ENCODE results near the gene LYRM4. TPM values are rescaled to one million over a fixed set of nuclear protein-coding genes. Genes with fewer than 3 reads are reported as not detected.
A peak's percentile ranks its signal among the peaks of the same experiment; 100 is the strongest.

Gene LYRM4
- total RNA-seq, 1 experiment from 2014 or later: 36.1 TPM

DNA sequence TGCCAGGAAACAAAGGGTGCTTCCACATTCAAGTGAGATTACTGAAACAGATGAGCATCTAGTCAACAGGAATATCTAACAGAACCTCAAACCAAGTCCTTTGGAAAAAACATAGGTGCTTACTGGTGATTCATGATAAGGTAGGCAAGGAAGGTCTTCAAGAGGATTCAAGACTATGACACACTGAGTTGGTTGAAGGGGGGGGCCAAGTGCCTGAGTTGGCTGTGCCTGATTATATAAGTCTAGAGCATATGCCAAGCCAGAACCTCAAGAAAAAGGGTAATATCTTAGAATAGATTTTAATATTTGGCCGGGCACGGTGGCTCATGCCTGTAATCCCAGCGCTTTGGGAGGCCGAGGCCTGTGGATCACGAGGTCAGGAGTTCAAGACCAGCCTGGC lies 63.7 kb downstream of the LYRM4 start:
- ChIA-PET CTCF (interaction anchor here (0.5 kb wide), 1 partner anchor 61 kb away, joined by 3 read pairs; no protein-coding TSS in a partner anchor), POLR2A (no interaction called here)
- no peaks in the 10 kb centered on the region for H3K9me3 Mint-ChIP-seq (ENCODE audit: unreplicated experiment)

GRCh38 chr6:5192135-5192794 lies 68.5 kb downstream of the LYRM4 start:
- no peak for TF ChIP-seq CTCF (IDR thresholded peaks at IDR 0.05; ENCODE audit: unreplicated experiment)
- Mint-ChIP-seq H3K9me3 (ENCODE audit: unreplicated experiment) (no peaks in the 10 kb centered on the region), H3K27ac (ENCODE audit: low read depth, unreplicated experiment) (no peak overlapping the region), H3K4me1 (ENCODE audit: insufficient read depth, unreplicated experiment) (peaks cover 12% of the 10 kb centered on the region), H3K4me3 (ENCODE audit: unreplicated experiment) (no peak overlapping the region), H3K27me3 (ENCODE audit: insufficient read depth, unreplicated experiment) (no peaks in the 10 kb centered on the region), H3K36me3 (ENCODE audit: insufficient read depth, unreplicated experiment) (peaks cover 6% of the 10 kb centered on the region)
- no peak for DNase-seq (ENCODE audit: unreplicated experiment)
- BruUV-seq (replicated peaks): no TSS peak
- POLR2A ChIA-PET: interaction anchor here (0.9 kb wide), 1 partner anchor 79 kb away, joined by 3 read pairs; no protein-coding TSS in a partner anchor
- intact Hi-C loops (cut with micrococcal nuclease): no loop called here
- CTCF ChIA-PET: interaction anchor here (0.6 to 0.7 kb wide), 2 partner anchors 111 to 403 kb away, joined by 3 read pairs; no protein-coding TSS in a partner anchor

More for the DNA sequence above, 63.7 kb downstream of the LYRM4 start:
- Mint-ChIP-seq H3K36me3 (ENCODE audit: insufficient read depth, unreplicated experiment) (no peaks in the 10 kb centered on the region), H3K4me1 (ENCODE audit: insufficient read depth, unreplicated experiment) (no peaks in the 10 kb centered on the region), H3K4me3 (ENCODE audit: unreplicated experiment) (no peak overlapping the region), H3K27ac (ENCODE audit: low read depth, unreplicated experiment) (no peak overlapping the region), H3K27me3 (ENCODE audit: insufficient read depth, unreplicated experiment) (no peaks in the 10 kb centered on the region)
- intact Hi-C loops (cut with micrococcal nuclease): no loop called here
- TF ChIP-seq CTCF (IDR thresholded peaks at IDR 0.05; ENCODE audit: unreplicated experiment): no peak
- no peak for DNase-seq (ENCODE audit: unreplicated experiment)
- no TSS peak for BruUV-seq (replicated peaks)

DNA sequence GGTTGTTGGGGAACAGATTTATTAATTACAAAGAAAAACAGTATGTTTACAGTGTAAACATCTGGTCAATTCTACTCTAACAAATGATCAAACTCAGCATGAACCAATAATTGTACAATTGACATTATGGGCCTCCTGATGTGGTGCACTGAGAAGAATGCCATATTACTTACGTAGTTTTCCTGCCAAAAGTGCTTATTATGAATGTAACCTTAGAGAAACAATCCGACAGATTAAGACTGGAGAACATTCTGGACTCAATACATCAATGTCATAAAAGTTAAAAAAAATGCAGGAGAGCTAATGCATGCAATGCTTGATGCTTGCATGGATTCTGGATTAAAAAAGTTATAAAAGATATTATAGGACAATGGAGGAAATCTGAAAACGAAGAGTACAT lies 69.0 kb downstream of the LYRM4 start:
- peaks cover 12% of the 10 kb centered on the region for H3K4me1 Mint-ChIP-seq (ENCODE audit: insufficient read depth, unreplicated experiment)
- intact Hi-C loops (cut with micrococcal nuclease): no loop called here
- no peak for DNase-seq (ENCODE audit: unreplicated experiment)
- POLR2A ChIA-PET: interaction anchor here (0.6 to 1.7 kb wide), 4 partner anchors 28 to 229 kb away, joined by 3 to 11 read pairs (median 3); partner anchors contain the start of gene LYRM4
- no TSS peak for BruUV-seq (replicated peaks)
- H3K9me3 Mint-ChIP-seq (ENCODE audit: unreplicated experiment): no peaks in the 10 kb centered on the region
- H3K36me3 Mint-ChIP-seq (ENCODE audit: insufficient read depth, unreplicated experiment): peaks cover 6% of the 10 kb centered on the region
- H3K4me3 Mint-ChIP-seq (ENCODE audit: unreplicated experiment): no peak overlapping the region
- H3K27ac Mint-ChIP-seq (ENCODE audit: low read depth, unreplicated experiment): no peak overlapping the region
- H3K27me3 Mint-ChIP-seq (ENCODE audit: insufficient read depth, unreplicated experiment): no peaks in the 10 kb centered on the region
- TF ChIP-seq CTCF (IDR thresholded peaks at IDR 0.05; ENCODE audit: unreplicated experiment): no peak
- CTCF ChIA-PET: interaction anchor here (0.7 to 1.1 kb wide), 2 partner anchors 49 to 112 kb away, joined by 3 read pairs; no protein-coding TSS in a partner anchor

GRCh38 chr6:5191222-5191621 lies 69.5 kb downstream of the LYRM4 start:
- H3K9me3 Mint-ChIP-seq (ENCODE audit: unreplicated experiment): no peaks in the 10 kb centered on the region
- no peak overlapping the region for H3K4me3 Mint-ChIP-seq (ENCODE audit: unreplicated experiment)
- intact Hi-C loops (cut with micrococcal nuclease): no loop called here
- H3K27me3 Mint-ChIP-seq (ENCODE audit: insufficient read depth, unreplicated experiment): no peaks in the 10 kb centered on the region
- ChIA-PET CTCF (interaction anchor here (0.8 to 1.1 kb wide), 3 partner anchors 12 to 48 kb away, joined by 3 to 4 read pairs (median 3); no protein-coding TSS in a partner anchor), POLR2A (interaction anchor here (0.6 to 1.7 kb wide), 7 partner anchors 8 to 229 kb away, joined by 3 to 11 read pairs (median 3); partner anchors contain the start of gene LYRM4)
- peaks cover 12% of the 10 kb centered on the region for H3K4me1 Mint-ChIP-seq (ENCODE audit: insufficient read depth, unreplicated experiment)
- DNase-seq (ENCODE audit: unreplicated experiment): no peak
- BruUV-seq (replicated peaks): no TSS peak
- H3K27ac Mint-ChIP-seq (ENCODE audit: low read depth, unreplicated experiment): peak overlapping the region; percentile 27
- TF ChIP-seq CTCF (IDR thresholded peaks at IDR 0.05; ENCODE audit: unreplicated experiment): no peak
- H3K36me3 Mint-ChIP-seq (ENCODE audit: insufficient read depth, unreplicated experiment): peaks cover 6% of the 10 kb centered on the region
